Activated CD8-positive, alpha-beta T cell treated with anti-CD3 and anti-CD28 coated beads, Interleukin-2, amount 10 ng/mL, durations not matched to agents 7 days and 5 days (primary cell): Measurements from ENCODE around the gene OR2AT4. TPM values are rescaled to one million over a fixed set of nuclear protein-coding genes. Genes with fewer than 3 reads are reported as not detected.

Experiments used
- ATAC-seq: fragments of 150-1000 bp; cut with Tn5 transposase; one replicate; pipeline ENCODE4 v1.10.0; 2021; ENCODE audit warnings: moderate library complexity
- CTCF ChIA-PET: fragments of 350-600 bp; sonication (Branson Sonifier 250); formaldehyde crosslinking; loops from one replicate; lab custom pipeline; 2021; ENCODE audit warnings: antibody characterized with exemption; lab: Charles Lee
- POLR2A ChIA-PET: fragments of 350-600 bp; sonication (Branson Sonifier 250); formaldehyde crosslinking; loops from one replicate; lab custom pipeline; 2021; ENCODE audit warnings: antibody characterized with exemption; lab: Charles Lee
- DNase-seq: peaks from one replicate; pipeline ENCODE4 v3.0.0-alpha.2; 2020
- H3K27ac Mint-ChIP-seq: one replicate; pipeline ENCODE4 v1.8.0; 2021; ENCODE audit warnings: mild to moderate bottlenecking, mixed read lengths
- H3K27me3 Mint-ChIP-seq: one replicate; pipeline ENCODE4 v1.8.0; 2021; ENCODE audit warnings: low read depth, mixed read lengths
- H3K36me3 Mint-ChIP-seq: one replicate; pipeline ENCODE4 v1.8.0; 2021; ENCODE audit warnings: low read depth, mixed read lengths
- H3K4me1 Mint-ChIP-seq: one replicate; pipeline ENCODE4 v1.8.0; 2021; ENCODE audit warnings: low read depth, mixed read lengths
- H3K4me3 Mint-ChIP-seq: one replicate; pipeline ENCODE4 v1.8.0; 2021; ENCODE audit warnings: mild to moderate bottlenecking, mixed read lengths
- H3K9me3 Mint-ChIP-seq: one replicate; pipeline ENCODE4 v1.8.0; 2022; ENCODE audit warnings: mixed read lengths; ENCODE audit not compliant: insufficient read depth
- total RNA-seq, 2 experiments: library from RNA; stranded (reverse); gene quantifications; one replicate each; pipeline ENCODE4 v1.2.3, GENCODE V29; 2021

The OR2AT4 gene
- not detected for total RNA-seq

DNA sequence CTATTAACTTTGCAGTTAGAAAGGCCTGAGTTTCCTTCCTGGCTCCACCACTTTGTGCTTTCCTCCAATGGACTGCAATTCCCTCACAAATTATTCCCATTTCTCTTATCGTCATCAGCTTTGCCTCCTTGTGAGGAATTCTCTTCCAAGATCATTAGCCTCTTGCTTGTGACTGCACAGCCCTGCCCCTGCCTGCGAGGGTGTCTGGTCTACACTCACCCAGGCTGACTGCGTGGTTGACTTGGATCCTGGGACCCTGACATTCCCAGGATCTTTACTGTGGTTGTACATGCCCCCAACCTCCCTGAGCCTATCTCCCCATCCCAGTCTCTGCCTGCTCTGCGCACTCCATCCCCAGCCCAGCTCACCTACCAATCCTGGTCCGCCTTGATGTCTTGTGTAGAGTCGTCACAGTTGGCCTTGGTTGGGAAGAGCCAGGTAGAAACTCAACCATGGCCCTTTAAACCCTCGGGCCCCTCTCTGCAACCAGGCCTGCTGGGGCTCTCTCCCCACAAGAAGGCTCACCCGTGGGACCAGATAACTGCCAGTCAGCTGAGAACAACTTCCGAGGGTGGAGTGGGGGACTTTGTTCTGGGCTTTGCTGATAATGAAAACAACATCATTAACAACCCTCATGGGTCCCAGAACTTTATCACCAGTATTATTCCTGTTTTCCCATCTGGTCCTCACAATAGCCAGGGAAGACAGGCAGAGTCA is at the start of gene OR2AT4:
TSS of gene OR2AT4 (minus strand) at position 421 of the 717 bp plus-strand sequence.
- peaks cover 34% of the 10 kb centered on the region for H3K27me3 Mint-ChIP-seq
- H3K36me3 Mint-ChIP-seq = no peaks in the 10 kb centered on the region
- ATAC-seq (no peak), DNase-seq (no peak)
- no peak within 1 kb of the TSS for H3K4me3 Mint-ChIP-seq
- ChIA-PET CTCF (no interaction called here), POLR2A (no interaction called here)
- no peak within 1 kb of the TSS for H3K27ac Mint-ChIP-seq
- H3K4me1 Mint-ChIP-seq = no peaks in the 10 kb centered on the region
- peaks cover 4% of the 10 kb centered on the region for H3K9me3 Mint-ChIP-seq

DNA sequence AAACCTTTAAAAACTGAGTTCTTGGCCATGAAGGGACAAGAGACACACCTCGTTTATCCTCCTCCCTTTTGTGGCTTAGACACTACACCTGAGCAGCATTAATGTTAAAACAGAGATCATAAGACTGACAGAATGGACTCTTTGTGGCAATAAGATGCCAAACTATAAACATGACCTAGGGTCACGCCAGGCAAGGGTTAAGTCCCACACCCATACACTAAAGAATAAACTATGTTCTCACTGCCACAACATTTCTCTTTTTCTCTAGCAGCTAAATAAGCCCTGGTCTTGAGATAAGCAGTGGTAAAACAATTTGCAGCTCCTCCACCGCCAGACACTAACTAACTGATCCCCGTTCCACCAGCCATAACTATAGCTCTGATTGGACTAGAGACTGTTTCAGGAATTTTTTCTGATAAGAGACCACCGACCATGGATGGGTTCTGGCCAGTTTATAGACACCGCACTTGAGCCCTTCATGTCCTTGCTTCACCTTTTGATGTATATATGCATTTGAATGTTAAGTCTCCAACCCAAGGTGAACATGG is 49.4 kb upstream of the OR2AT4 start:
- Mint-ChIP-seq H3K4me1 (peaks cover 64% of the 10 kb centered on the region), H3K27ac (no peak overlapping the region), H3K4me3 (no peak overlapping the region), H3K9me3 (no peaks in the 10 kb centered on the region), H3K27me3 (peaks cover 19% of the 10 kb centered on the region), H3K36me3 (no peaks in the 10 kb centered on the region)
- DNase-seq (no peak), ATAC-seq (no peak)
- ChIA-PET POLR2A (no interaction called here), CTCF (interaction anchor here (0.7 to 15.6 kb wide), 7 partner anchors 9 to 216 kb away, joined by 3 to 538 read pairs (median 4); partner anchors contain the start of gene TPBGL)

DNA sequence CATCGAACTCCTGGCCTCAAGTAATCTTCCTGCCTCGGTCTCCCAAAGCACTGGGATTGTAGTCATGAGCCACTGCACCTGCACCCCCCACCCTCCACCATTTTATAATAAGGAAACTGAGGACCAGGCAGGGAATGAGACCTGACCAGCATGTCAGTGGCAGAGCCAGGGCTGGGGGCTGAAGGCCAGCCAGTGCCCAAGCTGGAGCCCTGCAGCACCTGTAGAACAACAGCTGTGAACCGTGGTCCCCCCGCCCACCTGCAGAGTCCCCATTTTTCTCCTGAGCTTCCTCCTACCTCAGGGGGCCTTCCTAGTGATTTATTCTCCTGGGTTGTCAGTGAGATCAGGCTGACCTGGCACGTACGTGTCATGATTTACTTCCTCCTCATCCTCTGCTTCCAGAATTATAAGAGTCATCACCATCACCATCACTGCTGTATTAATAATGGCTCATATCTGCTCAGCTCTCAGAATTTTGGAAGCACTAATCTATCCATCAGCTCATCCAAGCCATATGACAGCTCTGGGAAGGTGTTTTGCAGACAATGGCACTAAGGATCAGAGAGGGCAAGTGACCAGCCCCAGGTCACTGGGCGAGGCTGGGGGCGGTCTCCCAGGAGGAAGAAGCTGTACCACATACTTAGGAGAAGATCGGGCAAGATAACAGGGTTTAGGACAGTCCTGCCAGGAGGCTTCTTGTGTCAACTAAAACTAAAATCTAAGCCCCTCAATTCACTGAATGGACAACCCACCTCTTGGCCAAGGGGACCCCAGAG is 48.7 kb upstream of the OR2AT4 start:
- no peak for DNase-seq
- ChIA-PET CTCF (interaction anchor here (0.6 to 15.6 kb wide), 10 partner anchors 8 to 215 kb away, joined by 3 to 538 read pairs (median 4); partner anchors contain the start of gene TPBGL), POLR2A (no interaction called here)
- Mint-ChIP-seq H3K4me3 (no peak overlapping the region), H3K9me3 (no peaks in the 10 kb centered on the region), H3K27ac (no peak overlapping the region), H3K36me3 (no peaks in the 10 kb centered on the region), H3K4me1 (peaks cover 66% of the 10 kb centered on the region), H3K27me3 (peaks cover 13% of the 10 kb centered on the region)
- no peak for ATAC-seq

DNA sequence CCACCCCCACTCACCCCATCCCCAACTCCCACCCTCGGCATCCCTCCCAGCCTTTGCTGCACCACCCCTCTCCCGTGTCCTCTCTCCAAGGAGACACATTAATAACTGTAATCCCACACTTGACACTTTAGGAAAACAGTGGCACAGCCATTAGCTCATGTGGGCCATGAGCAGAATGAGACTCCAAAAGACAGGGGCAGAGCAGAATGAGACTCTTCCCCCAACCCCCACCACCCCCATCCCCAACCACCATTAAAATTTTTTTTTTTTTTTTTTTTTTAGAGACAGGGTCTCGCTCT is 48.0 kb upstream of the OR2AT4 start:
- H3K4me3 Mint-ChIP-seq = no peak overlapping the region
- H3K27ac Mint-ChIP-seq = no peak overlapping the region
- DNase-seq (no peak), ATAC-seq (no peak)
- no peaks in the 10 kb centered on the region for H3K36me3 Mint-ChIP-seq
- CTCF ChIA-PET = interaction anchor here (0.6 to 15.6 kb wide), 8 partner anchors 10 to 131 kb away, joined by 3 to 538 read pairs (median 12); partner anchors contain the start of gene TPBGL
- H3K27me3 Mint-ChIP-seq = peaks cover 11% of the 10 kb centered on the region
- POLR2A ChIA-PET = no interaction called here
- H3K9me3 Mint-ChIP-seq = no peaks in the 10 kb centered on the region
- H3K4me1 Mint-ChIP-seq = peaks cover 67% of the 10 kb centered on the region

DNA sequence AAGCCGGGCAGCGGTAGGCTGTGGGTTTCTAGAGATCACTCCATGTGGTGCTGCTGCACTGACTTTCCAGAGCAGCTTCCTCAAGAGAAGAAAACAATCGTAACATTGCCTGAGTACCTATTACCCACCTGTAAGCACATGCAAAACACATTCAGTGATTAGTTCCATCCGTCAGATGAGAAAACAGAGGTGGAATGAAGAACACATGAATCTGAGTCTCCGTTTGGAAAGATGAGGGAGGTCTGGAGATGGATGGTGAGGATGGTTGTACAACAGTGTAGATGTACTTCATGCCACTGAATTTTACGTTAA is 46.7 kb upstream of the OR2AT4 start:
- no peaks in the 10 kb centered on the region for H3K9me3 Mint-ChIP-seq
- no peak for DNase-seq
- H3K4me1 Mint-ChIP-seq = peaks cover 63% of the 10 kb centered on the region
- ChIA-PET POLR2A (interaction anchor here (0.9 kb wide), 1 partner anchor 99 kb away, joined by 5 read pairs; no protein-coding TSS in a partner anchor), CTCF (interaction anchor here (0.7 to 15.6 kb wide), 21 partner anchors 9 to 217 kb away, joined by 3 to 538 read pairs (median 6); partner anchors contain the start of genes NEU3 and TPBGL)
- no peak for ATAC-seq
- H3K36me3 Mint-ChIP-seq = no peaks in the 10 kb centered on the region
- H3K27ac Mint-ChIP-seq = peak overlapping the region; percentile 89
- peaks cover 17% of the 10 kb centered on the region for H3K27me3 Mint-ChIP-seq
- peak overlapping the region; percentile 42 for H3K4me3 Mint-ChIP-seq

DNA sequence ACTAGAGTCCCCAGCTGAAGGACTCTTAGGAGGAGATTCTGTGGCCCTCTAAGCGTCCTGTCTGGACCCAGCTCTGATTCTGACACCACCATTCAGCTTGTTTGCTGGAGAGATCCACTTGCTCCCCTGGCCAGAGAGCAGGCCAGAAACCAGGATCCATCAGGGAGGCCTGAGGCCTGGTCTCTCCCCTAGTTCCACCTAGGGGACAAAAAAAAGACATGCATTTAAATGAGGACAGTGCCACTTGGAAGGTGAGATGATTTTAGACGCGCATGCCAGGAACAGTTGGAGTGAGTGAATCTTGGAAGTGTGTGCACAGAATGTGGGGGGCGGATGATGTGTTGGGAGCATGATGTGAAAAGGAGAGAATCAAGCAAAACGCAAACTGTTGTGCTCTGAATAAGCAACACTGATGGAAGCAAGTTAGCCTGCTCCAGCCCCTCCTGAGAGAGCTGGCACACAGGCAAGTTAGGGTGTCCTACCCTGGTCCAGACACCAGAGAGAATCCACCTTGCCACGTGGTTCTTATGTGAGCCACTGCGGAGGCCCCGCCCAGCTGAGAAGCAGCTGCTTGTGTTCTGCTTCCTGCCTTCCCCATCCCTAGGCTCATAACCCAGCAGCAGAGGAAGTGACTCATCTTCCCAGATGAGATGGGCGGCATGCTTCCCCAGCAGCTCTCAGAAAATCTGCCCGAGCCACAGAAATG is 46.2 kb upstream of the OR2AT4 start:
- peaks cover 58% of the 10 kb centered on the region for H3K4me1 Mint-ChIP-seq
- peaks cover 22% of the 10 kb centered on the region for H3K27me3 Mint-ChIP-seq
- DNase-seq = peak; percentile 86
- ChIA-PET CTCF (interaction anchor here (0.5 to 15.6 kb wide), 23 partner anchors 8 to 217 kb away, joined by 3 to 538 read pairs (median 5); partner anchors contain the start of genes NEU3 and TPBGL), POLR2A (interaction anchor here (0.9 kb wide), 1 partner anchor 99 kb away, joined by 5 read pairs; no protein-coding TSS in a partner anchor)
- no peaks in the 10 kb centered on the region for H3K36me3 Mint-ChIP-seq
- peak overlapping the region; percentile 42 for H3K4me3 Mint-ChIP-seq
- H3K9me3 Mint-ChIP-seq = no peaks in the 10 kb centered on the region
- peak overlapping the region; percentile 89 for H3K27ac Mint-ChIP-seq
- peak; percentile 86 for ATAC-seq

DNA sequence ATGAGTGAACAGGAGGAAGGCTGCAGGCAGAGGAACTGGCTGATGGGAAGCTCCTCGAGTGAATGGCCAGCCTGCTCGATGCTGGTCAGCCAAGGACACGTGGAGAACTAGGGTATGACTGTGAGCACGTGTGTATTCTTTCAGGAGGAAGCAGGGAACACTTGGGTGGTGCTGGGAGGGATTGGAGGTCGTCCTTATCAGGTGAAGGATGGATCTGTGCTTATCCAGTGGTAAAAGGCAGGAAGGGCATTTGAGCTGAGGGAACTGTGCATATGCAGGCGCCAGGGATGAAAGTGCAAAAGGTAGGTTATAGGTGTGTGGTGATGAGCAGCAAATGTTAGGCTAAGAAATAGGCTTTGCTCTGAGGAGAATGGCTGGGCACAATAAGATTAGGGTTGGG is 44.5 kb upstream of the OR2AT4 start:
- Mint-ChIP-seq H3K4me3 (no peak overlapping the region), H3K27me3 (peaks cover 24% of the 10 kb centered on the region), H3K9me3 (no peaks in the 10 kb centered on the region), H3K4me1 (peaks cover 50% of the 10 kb centered on the region), H3K36me3 (no peaks in the 10 kb centered on the region), H3K27ac (no peak overlapping the region)
- ATAC-seq (no peak), DNase-seq (no peak)
- CTCF ChIA-PET = interaction anchor here (0.8 to 15.6 kb wide), 45 partner anchors 9 to 453 kb away, joined by 3 to 538 read pairs (median 7); partner anchors contain the start of genes SLCO2B1 and TPBGL
- POLR2A ChIA-PET = interaction anchor here (0.8 to 1.3 kb wide), 2 partner anchors 34 to 209 kb away, joined by 3 read pairs; no protein-coding TSS in a partner anchor

DNA sequence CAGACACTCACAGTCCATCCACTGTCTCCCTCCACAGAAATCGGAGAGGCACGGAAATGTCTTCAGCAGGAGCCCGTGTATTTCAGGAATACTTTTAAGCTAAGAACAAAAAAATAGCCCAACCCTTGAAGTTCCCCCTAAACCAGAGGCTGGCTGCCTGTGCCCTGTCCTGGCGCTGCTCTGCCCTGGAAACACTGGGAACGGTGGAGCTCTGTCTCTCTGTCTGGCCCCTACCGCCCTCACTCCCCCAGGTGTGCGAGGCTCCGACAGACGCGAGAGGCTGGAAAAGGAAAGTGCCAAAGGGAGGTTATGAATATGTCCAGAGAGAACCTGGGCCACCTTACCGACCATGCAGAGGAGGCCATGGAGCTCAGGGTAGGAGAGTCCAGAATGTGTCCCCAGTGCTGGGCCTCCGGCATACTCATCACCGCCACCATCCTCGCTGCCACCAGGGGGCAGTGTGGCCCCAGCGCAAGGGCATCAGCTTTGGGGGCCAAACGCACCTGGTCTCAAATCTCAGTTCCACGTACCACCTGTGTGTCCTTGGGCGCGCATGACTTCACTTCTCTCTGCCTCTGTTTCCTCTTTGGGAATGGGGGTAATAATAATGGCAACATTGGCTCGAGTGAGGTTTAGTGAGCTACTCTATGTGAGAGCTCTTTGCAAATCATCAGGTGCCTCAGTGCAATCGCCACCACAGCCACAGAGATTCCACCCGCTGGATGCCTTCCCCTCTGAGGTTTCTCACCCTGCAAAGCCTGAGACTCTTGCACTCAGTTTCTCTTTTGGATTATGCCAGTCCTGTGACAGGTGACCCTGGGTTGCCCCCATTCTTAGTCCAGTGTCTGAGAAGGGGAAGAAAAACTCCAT is 43.8 kb upstream of the OR2AT4 start:
- Mint-ChIP-seq H3K27ac (no peak overlapping the region), H3K4me3 (no peak overlapping the region), H3K36me3 (no peaks in the 10 kb centered on the region), H3K9me3 (no peaks in the 10 kb centered on the region), H3K27me3 (peaks cover 20% of the 10 kb centered on the region), H3K4me1 (peaks cover 49% of the 10 kb centered on the region)
- peak; percentile 86 for DNase-seq
- ATAC-seq = peak; percentile 57
- POLR2A ChIA-PET = interaction anchor here (0.8 to 1.3 kb wide), 2 partner anchors 35 to 208 kb away, joined by 3 read pairs; no protein-coding TSS in a partner anchor
- CTCF ChIA-PET = interaction anchor here (0.7 to 15.6 kb wide), 54 partner anchors 10 to 454 kb away, joined by 3 to 538 read pairs (median 5); partner anchors contain the start of genes SLCO2B1 and TPBGL

DNA sequence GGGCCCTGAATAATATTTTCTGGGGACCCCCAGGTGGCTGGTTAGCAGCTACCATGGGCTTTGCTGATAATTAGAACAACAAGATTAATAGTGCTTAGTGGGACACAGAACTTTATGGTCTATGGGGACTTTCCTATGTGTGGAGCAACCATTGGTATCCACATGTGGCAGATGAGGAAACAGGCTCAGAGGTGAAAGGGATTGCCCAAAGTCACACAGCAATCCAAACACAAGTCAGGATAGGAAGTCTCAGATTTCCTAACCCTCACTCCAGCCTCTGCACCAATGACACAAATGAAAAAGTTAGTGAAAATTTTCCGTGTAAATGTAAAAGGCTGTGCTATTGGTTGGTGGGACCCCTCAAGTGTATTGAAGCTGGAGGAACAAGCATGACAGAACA is 39.0 kb upstream of the OR2AT4 start:
- ChIA-PET CTCF (interaction anchor here (2.2 to 2.9 kb wide), 3 partner anchors 8 to 113 kb away, joined by 8 to 15 read pairs (median 9); no protein-coding TSS in a partner anchor), POLR2A (no interaction called here)
- no peak overlapping the region for H3K27ac Mint-ChIP-seq
- H3K4me3 Mint-ChIP-seq = no peak overlapping the region
- H3K9me3 Mint-ChIP-seq = no peaks in the 10 kb centered on the region
- no peaks in the 10 kb centered on the region for H3K36me3 Mint-ChIP-seq
- peaks cover 3% of the 10 kb centered on the region for H3K4me1 Mint-ChIP-seq
- ATAC-seq = no peak
- no peak for DNase-seq
- H3K27me3 Mint-ChIP-seq = peaks cover 30% of the 10 kb centered on the region

DNA sequence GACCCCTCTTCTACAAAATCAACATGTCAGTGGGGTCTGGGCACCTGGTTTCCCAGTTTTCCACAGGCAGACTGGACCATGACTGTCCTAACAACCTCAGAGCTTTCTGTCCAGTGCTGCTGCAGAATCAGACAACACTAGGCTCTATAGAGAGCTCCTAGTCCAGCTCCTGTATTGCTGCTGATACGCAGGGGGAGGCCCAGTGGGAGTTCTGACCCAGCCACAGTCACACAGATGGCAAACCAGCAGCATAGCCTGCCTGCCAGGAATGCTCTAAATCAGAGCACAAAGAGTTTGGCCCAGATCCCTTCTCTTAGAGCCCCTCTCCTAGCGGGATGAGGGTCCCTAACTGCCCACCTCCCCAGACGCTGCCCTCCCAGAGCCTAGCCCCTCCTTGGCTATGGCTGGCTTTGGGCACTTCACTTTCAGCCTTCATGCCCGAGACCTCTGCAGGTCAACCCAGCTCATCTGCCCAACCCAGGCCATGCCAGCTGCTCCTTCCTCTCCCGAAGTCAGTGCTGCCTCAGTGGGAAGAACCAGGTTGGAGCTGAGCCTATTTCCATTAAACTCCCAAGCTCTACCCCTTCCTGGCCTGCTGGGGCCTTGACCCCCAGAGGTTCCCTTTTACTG is 38.5 kb upstream of the OR2AT4 start:
- no peaks in the 10 kb centered on the region for H3K36me3 Mint-ChIP-seq
- H3K27me3 Mint-ChIP-seq = peaks cover 30% of the 10 kb centered on the region
- H3K27ac Mint-ChIP-seq = no peak overlapping the region
- no peaks in the 10 kb centered on the region for H3K9me3 Mint-ChIP-seq
- DNase-seq = no peak
- POLR2A ChIA-PET = no interaction called here
- H3K4me3 Mint-ChIP-seq = no peak overlapping the region
- no peak for ATAC-seq
- no peaks in the 10 kb centered on the region for H3K4me1 Mint-ChIP-seq
- CTCF ChIA-PET = interaction anchor here (2.2 to 2.9 kb wide), 3 partner anchors 8 to 113 kb away, joined by 8 to 15 read pairs (median 9); no protein-coding TSS in a partner anchor
